ENCODE data around the gene IFI35.
A peak's percentile ranks its signal among the peaks of the same experiment; 100 is the strongest.
"Not testable (repeated sequence)": the region's sequence is repeated elsewhere in the genome, so short reads cannot be mapped to it uniquely, and the experiment has no call there.

The IFI35 gene

DNA sequence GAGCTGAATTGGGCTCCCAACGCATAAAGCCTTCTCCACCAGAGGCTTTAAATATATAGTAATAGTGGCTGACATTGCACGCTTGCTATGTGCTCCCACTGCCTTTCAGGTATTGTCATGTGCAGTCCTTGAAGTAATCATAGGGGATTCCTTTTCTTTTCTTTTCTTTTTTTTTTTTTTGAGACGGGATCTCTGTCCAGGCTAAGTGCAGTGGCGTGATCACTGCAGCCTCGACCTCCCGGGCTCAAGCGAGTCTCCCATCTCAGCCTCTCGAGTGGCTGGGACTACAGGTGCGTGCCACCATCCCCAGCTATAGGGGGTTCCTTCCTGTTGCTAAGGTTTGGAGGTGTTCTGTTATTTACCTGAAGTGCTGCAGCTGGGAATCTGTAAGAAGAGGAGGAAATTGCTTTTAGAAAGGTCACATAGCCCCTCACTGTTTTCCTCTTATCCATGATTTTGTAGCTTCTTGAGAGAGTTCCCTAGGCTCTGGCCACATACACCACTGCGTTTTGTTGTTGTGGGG lies 7.5 kb upstream of the IFI35 start:
- peak overlapping the region; percentile 98 for H3K4me3 ChIP-seq (ENCODE audit: low read depth, low read length)
- no peak for DNase-seq (ENCODE audit: low read depth)
- TF ChIP-seq, protein P1, sequence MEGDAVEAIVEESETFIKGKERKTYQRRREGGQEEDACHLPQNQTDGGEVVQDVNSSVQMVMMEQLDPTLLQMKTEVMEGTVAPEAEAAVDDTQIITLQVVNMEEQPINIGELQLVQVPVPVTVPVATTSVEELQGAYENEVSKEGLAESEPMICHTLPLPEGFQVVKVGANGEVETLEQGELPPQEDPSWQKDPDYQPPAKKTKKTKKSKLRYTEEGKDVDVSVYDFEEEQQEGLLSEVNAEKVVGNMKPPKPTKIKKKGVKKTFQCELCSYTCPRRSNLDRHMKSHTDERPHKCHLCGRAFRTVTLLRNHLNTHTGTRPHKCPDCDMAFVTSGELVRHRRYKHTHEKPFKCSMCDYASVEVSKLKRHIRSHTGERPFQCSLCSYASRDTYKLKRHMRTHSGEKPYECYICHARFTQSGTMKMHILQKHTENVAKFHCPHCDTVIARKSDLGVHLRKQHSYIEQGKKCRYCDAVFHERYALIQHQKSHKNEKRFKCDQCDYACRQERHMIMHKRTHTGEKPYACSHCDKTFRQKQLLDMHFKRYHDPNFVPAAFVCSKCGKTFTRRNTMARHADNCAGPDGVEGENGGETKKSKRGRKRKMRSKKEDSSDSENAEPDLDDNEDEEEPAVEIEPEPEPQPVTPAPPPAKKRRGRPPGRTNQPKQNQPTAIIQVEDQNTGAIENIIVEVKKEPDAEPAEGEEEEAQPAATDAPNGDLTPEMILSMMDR (IDR thresholded peaks at IDR 0.05; ENCODE audit: control insufficient read depth, extremely low read depth, insufficient read depth): no peak

DNA sequence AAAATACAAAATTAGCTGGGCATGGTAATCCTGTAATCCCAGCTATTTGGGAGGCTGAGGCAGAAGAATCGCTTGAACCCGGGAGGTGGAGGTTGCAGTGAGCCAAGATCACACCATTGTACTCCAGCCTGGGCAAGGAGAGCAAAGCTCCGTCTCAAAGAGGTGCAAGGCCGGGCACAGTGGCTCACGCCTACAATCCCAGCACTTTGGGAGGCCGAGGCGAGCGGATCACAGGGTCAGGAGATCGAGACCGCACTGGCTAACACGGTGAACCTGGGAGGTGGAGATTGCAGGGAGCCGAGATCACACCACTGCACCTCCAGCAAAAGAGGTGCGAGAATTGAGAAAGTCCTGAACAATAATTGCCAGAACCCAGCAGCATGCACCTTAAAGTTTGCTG lies 5.7 kb upstream of the IFI35 start:
- H3K4me3 ChIP-seq (ENCODE audit: low read depth, low read length): not testable (repeated sequence)

DNA sequence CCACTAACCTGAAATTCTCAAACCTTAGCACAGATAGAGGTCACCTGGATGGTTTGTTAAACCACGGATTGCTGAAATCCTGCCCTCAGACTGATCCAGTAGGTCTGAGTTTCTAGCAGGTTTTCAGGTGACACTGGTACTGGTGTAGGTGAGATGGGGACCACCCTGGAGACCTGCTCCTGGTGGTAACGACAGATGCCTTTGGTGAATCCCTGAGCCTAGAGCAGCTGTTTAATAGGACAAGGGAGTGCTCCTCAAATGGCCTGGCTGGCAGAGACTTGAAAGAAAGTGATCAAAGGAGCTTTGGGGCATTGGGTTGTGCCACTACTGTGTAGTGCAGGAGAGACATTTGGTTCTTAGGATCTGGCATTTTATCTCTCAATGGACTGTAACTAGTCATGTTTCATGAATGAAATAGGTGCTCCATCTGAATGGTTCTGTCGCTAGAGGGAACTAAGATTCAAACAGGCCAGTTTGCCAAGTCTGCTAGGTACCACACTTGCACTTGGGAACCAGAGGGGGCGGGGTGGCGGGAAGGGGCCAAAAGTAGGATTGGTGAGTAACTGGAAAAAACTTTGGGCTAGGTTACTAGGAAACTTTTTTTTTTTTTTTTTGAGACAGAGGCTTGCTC lies 2.9 kb upstream of the IFI35 start:
- TF ChIP-seq, protein P1 (IDR thresholded peaks at IDR 0.05; ENCODE audit: control insufficient read depth, extremely low read depth, insufficient read depth): no peak
- no peak for DNase-seq (ENCODE audit: low read depth)
- no peak overlapping the region for H3K4me3 ChIP-seq (ENCODE audit: low read depth, low read length)

More for the DNA sequence above, 5.7 kb upstream of the IFI35 start:
- not testable (repeated sequence) for DNase-seq (ENCODE audit: low read depth)

DNA sequence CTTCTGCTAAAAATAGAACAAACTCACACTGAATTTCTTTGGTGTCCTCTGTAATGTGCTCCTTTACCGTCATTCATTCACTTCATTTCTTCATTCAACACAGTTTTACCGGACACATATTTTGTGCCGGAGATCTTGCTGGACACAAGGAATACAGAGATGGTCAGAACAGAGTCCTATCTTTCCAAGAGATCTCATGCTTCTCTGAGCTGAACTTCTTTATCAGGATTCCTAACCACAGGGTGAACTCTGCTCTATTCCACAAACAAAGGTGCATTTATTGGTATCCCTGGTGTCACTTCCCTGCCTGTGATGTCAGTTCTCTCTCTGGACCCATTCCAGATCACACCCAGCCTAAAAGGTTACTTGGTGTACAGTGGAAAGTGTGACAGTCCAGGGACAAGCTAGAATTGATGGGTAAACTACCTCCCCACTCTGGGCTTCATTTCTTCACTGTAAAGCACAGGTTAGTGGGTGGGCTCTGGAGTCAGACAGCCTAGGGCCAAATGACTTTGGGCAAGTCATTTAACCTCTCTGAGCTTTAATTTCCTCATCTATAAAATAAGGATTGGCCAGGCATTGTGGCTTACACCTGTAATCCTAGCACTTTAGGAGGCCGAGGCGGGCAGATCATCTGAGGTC lies 4.2 kb downstream of the IFI35 start:
- DNase-seq (ENCODE audit: low read depth): peak; percentile 46
- no peak overlapping the region for H3K4me3 ChIP-seq (ENCODE audit: low read depth, low read length)
- TF ChIP-seq, protein P1 (IDR thresholded peaks at IDR 0.05; ENCODE audit: control insufficient read depth, extremely low read depth, insufficient read depth): no peak

DNA sequence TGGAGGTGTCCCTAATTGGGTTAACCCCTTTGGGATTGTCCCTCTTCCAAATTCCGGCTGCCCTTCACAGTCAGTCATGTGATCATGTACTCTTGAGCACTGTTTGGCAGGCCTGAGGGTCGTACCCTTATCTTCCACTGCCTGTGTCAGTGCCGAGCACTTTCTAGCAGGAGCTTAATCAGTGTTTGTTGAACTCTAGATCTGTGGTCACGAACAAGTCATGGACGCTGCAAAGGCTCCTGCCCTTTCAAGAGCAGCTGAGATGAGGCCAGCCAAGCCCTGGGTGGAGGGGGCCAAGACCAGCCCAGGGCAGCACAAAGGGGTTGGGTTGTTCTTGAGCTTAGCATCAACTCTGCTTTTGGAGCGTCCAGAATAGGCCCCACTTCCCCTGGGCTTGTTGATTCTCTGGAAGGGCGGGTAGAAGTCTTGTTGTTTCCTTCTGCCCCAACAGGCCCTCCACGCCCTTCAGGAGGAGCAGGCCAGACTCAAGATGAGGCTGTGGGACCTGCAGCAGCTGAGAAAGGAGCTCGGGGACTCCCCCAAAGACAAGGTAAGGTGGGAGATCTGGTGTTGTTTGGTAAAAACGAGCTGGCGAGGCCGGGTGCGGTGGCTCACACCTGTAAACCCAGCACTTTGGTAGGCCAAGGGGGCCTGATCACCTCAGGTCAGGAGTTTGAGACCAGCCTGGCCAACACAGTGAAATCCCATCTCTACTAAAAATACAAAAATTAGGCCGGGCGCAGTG lies 5.3 kb downstream of the IFI35 start:
- H3K4me3 ChIP-seq (ENCODE audit: low read depth, low read length): no peak overlapping the region
- TF ChIP-seq, protein P1 (IDR thresholded peaks at IDR 0.05; ENCODE audit: control insufficient read depth, extremely low read depth, insufficient read depth): no peak
- DNase-seq (ENCODE audit: low read depth): no peak

DNA sequence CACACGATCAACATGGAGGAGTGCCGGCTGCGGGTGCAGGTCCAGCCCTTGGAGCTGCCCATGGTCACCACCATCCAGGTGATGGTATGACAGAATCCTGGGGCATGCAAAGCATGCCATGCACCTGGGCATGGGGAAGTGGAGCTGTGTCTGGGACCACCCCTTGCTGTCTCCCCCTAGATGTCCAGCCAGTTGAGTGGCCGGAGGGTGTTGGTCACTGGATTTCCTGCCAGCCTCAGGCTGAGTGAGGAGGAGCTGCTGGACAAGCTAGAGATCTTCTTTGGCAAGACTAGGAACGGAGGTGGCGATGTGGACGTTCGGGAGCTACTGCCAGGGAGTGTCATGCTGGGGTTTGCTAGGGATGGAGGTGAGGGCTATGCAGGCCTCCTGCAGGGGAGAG lies 6.7 kb downstream of the IFI35 start:
- TF ChIP-seq, protein P1 (IDR thresholded peaks at IDR 0.05; ENCODE audit: control insufficient read depth, extremely low read depth, insufficient read depth): no peak
- no peak overlapping the region for H3K4me3 ChIP-seq (ENCODE audit: low read depth, low read length)
- no peak for DNase-seq (ENCODE audit: low read depth)

DNA sequence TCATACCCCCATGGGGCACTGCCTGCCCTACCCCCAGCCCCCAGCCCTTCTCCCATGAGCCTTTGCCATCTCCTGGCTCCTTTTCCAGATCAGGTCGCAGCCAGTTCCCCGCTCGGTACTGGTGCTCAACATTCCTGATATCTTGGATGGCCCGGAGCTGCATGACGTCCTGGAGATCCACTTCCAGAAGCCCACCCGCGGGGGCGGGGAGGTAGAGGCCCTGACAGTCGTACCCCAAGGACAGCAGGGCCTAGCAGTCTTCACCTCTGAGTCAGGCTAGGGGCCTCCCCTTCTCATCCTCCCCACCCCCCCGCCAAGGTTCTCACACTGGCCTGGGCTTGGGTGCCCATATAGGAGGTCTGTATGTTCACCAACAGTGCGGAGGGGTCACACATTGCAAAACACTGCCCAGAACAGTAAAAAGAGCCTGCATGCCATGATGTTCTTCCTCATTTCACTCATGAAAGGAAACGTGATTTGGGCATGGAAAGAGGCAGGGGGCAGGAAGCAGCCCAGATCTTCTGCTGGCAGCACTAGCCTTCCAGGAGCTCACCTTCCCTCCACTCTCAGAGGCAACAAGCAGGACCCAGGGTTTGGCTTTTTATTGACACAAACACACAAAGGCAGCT lies 7.5 kb downstream of the IFI35 start:
- H3K4me3 ChIP-seq (ENCODE audit: low read depth, low read length): no peak overlapping the region
- TF ChIP-seq, protein P1 (IDR thresholded peaks at IDR 0.05; ENCODE audit: control insufficient read depth, extremely low read depth, insufficient read depth): no peak
- DNase-seq (ENCODE audit: low read depth): no peak
